NCI-H2081 (cell line): ENCODE results near the gene MAPK8.
A peak's percentile ranks its signal among the peaks of the same experiment; 100 is the strongest.

ENCODE experiments used
- DNase-seq, 2 experiments: peaks; one replicate each; lab custom pipeline; 2025; lab: John Stamatoyannopoulos, UW

Gene MAPK8

GRCh38 chr10:48292616-48293015, 13.9 kb upstream of the MAPK8 start:
- no peak for DNase-seq

GRCh38 chr10:48294431-48294830, 12.0 kb upstream of the MAPK8 start:
- DNase-seq = no peak

GRCh38 chr10:48296576-48297098, 9.8 kb upstream of the MAPK8 start:
- no peak for DNase-seq

- DNase-seq = no peak
Observed at GRCh38 chr10:48299066-48299465, 7.4 kb upstream of the MAPK8 start.

GRCh38 chr10:48299692-48300091, 6.8 kb upstream of the MAPK8 start:
- no peak for DNase-seq

GRCh38 chr10:48300556-48300955, 5.9 kb upstream of the MAPK8 start:
- DNase-seq = no peak

- DNase-seq = no peak
Observed at GRCh38 chr10:48302515-48303476, 3.7 kb upstream of the MAPK8 start.

GRCh38 chr10:48305905-48306264, 592 bp upstream of the MAPK8 start:
- DNase-seq = no peak

GRCh38 chr10:48306870-48307710, 613 bp downstream of the MAPK8 start:
- DNase-seq = peak; percentile 51 to 54

- no peak for DNase-seq
Observed at GRCh38 chr10:48307711-48308018, 1.2 kb downstream of the MAPK8 start.

GRCh38 chr10:48309711-48310226, 3.3 kb downstream of the MAPK8 start:
- no peak for DNase-seq

GRCh38 chr10:48314107-48314506, 7.6 kb downstream of the MAPK8 start:
- no peak for DNase-seq

GRCh38 chr10:48316236-48316635, 9.8 kb downstream of the MAPK8 start:
- DNase-seq = no peak

- DNase-seq = no peak
Observed at GRCh38 chr10:48317321-48317990, 11.0 kb downstream of the MAPK8 start.

GRCh38 chr10:48322017-48322416, 15.5 kb downstream of the MAPK8 start:
- no peak for DNase-seq

GRCh38 chr10:48324580-48324979, 18.1 kb downstream of the MAPK8 start:
- DNase-seq = no peak

- DNase-seq = no peak
Observed at GRCh38 chr10:48330269-48330668, 23.8 kb downstream of the MAPK8 start.

- DNase-seq = no peak
Observed at GRCh38 chr10:48331436-48331835, 25.0 kb downstream of the MAPK8 start.

- no peak for DNase-seq
Observed at GRCh38 chr10:48332166-48332870, 25.8 kb downstream of the MAPK8 start.

- DNase-seq = no peak
Observed at GRCh38 chr10:48332871-48333216, 26.4 kb downstream of the MAPK8 start.

GRCh38 chr10:48333856-48334255, 27.4 kb downstream of the MAPK8 start:
- no peak for DNase-seq

GRCh38 chr10:48335788-48336187, 29.3 kb downstream of the MAPK8 start:
- no peak for DNase-seq
